HG03442 (cell line): ENCODE data around the gene RASAL1.

Experiments
- ATAC-seq: cut with Tn5 transposase; IDR thresholded peaks from one replicate; pipeline ENCODE4 v1.9.1; 2021; ENCODE audit warnings: mild to moderate bottlenecking, moderate library complexity; ENCODE audit not compliant: unreplicated experiment

The RASAL1 gene

GRCh38 chr12:113077859-113078255, 57.7 kb downstream of the RASAL1 start:
- ATAC-seq: no peak

GRCh38 chr12:113077057-113077858, 58.3 kb downstream of the RASAL1 start:
- no peak for ATAC-seq

GRCh38 chr12:113075137-113075683, 60.4 kb downstream of the RASAL1 start:
- ATAC-seq: peak; percentile 86

GRCh38 chr12:113073586-113073985, 62.0 kb downstream of the RASAL1 start:
- no peak for ATAC-seq

- no peak for ATAC-seq
Observed at GRCh38 chr12:113072136-113072535, 63.4 kb downstream of the RASAL1 start.

GRCh38 chr12:113071135-113072112, 64.1 kb downstream of the RASAL1 start:
- ATAC-seq: no peak

- ATAC-seq: peak; percentile 39
Observed at GRCh38 chr12:113070117-113070906, 65.2 kb downstream of the RASAL1 start.

GRCh38 chr12:113069751-113070116, 65.8 kb downstream of the RASAL1 start:
- ATAC-seq: peak; percentile 6

GRCh38 chr12:113069149-113069548, 66.4 kb downstream of the RASAL1 start:
- ATAC-seq: no peak

GRCh38 chr12:113067987-113068935, 67.3 kb downstream of the RASAL1 start:
- ATAC-seq: no peak

GRCh38 chr12:113066813-113067400, 68.7 kb downstream of the RASAL1 start:
- ATAC-seq: no peak

- ATAC-seq: no peak
Observed at GRCh38 chr12:113065126-113066007, 70.2 kb downstream of the RASAL1 start.

GRCh38 chr12:113064395-113065125, 71.0 kb downstream of the RASAL1 start:
- ATAC-seq: no peak

- ATAC-seq: no peak
Observed at GRCh38 chr12:113063396-113064350, 71.9 kb downstream of the RASAL1 start.

GRCh38 chr12:113062502-113063395, 72.8 kb downstream of the RASAL1 start:
- no peak for ATAC-seq
